NT2/D1 (cell line): ENCODE data around the gene FBXO46.

Source experiments
- DNase-seq: peaks from one replicate; pipeline ENCODE4 v3.0.0-alpha.2; 2011; ENCODE audit warnings: low read depth, low spot score
- H3K27me3 ChIP-seq: 2 replicates; pipeline ENCODE4 v1.6.0; 2011; ENCODE audit warnings: mild to moderate bottlenecking; ENCODE audit not compliant: insufficient read length, insufficient read depth
- H3K36me3 ChIP-seq: 2 replicates; pipeline ENCODE4 v1.6.1; 2011; ENCODE audit warnings: mild to moderate bottlenecking, low read length, mixed read lengths; ENCODE audit not compliant: insufficient read depth, insufficient read length
- H3K4me1 ChIP-seq: 2 replicates; pipeline ENCODE4 v1.5.1; 2011; ENCODE audit not compliant: insufficient read depth, insufficient read length
- H3K4me3 ChIP-seq: 2 replicates; pipeline ENCODE4 v1.5.1; 2011; ENCODE audit warnings: low read depth; ENCODE audit not compliant: insufficient read length
- H3K9ac ChIP-seq: 2 replicates; pipeline ENCODE4 v1.6.0; 2011; ENCODE audit warnings: low read depth; ENCODE audit not compliant: insufficient read length
- H3K9me3 ChIP-seq: 2 replicates; pipeline ENCODE4 v1.5.1; 2011; ENCODE audit warnings: mild to moderate bottlenecking, low read length; ENCODE audit not compliant: insufficient read depth
- SUZ12 ChIP-seq: IDR thresholded peaks from 2 replicates; pipeline ENCODE4 v1.6.1; 2011; ENCODE audit not compliant: insufficient read length, insufficient read depth; ENCODE audit errors: extremely low read depth
- YY1 ChIP-seq: IDR thresholded peaks from 2 replicates; pipeline ENCODE4 v1.6.1; 2011; ENCODE audit not compliant: insufficient read length, insufficient read depth
- ZNF274 ChIP-seq: IDR thresholded peaks from 2 replicates; pipeline ENCODE4 v1.6.1; 2011; ENCODE audit warnings: mild to moderate bottlenecking, low read depth, low read length

The FBXO46 gene

GRCh38 chr19:45682908-45683307 lies 47.8 kb downstream of the FBXO46 start:
- H3K9ac ChIP-seq, result no peak overlapping the region
- no peak for DNase-seq
- no peak overlapping the region for H3K4me3 ChIP-seq
- TF ChIP-seq SUZ12 (no peak), YY1 (no peak), ZNF274 (no peak)
- peaks cover 18% of the 10 kb centered on the region for H3K27me3 ChIP-seq
- no peaks in the 10 kb centered on the region for H3K9me3 ChIP-seq
- peaks cover 37% of the 10 kb centered on the region for H3K36me3 ChIP-seq
- H3K4me1 ChIP-seq, result peaks cover 4% of the 10 kb centered on the region

- H3K36me3 ChIP-seq, result peaks cover 29% of the 10 kb centered on the region
- H3K9me3 ChIP-seq, result no peaks in the 10 kb centered on the region
- H3K9ac ChIP-seq, result peak overlapping the region; percentile 42
- peaks cover 4% of the 10 kb centered on the region for H3K4me1 ChIP-seq
- no peak for TF ChIP-seq SUZ12
- DNase-seq, result no peak
- H3K4me3 ChIP-seq, result no peak overlapping the region
- H3K27me3 ChIP-seq, result peaks cover 22% of the 10 kb centered on the region
These were observed 48.6 kb downstream of the FBXO46 start for GRCh38 chr19:45682117-45682516.

- no peaks in the 10 kb centered on the region for H3K9me3 ChIP-seq
- peaks cover 25% of the 10 kb centered on the region for H3K36me3 ChIP-seq
- H3K9ac ChIP-seq, result peak overlapping the region; percentile 42
- H3K27me3 ChIP-seq, result peaks cover 22% of the 10 kb centered on the region
- H3K4me1 ChIP-seq, result peaks cover 4% of the 10 kb centered on the region
- no peak for TF ChIP-seq ZNF274
- no peak for TF ChIP-seq YY1
- TF ChIP-seq SUZ12, result no peak
- H3K4me3 ChIP-seq, result peak overlapping the region; percentile 15
- DNase-seq, result peak; percentile 47
These were observed 49.2 kb downstream of the FBXO46 start for GRCh38 chr19:45681391-45682015.

- H3K27me3 ChIP-seq, result peaks cover 22% of the 10 kb centered on the region
- H3K9me3 ChIP-seq, result no peaks in the 10 kb centered on the region
- H3K9ac ChIP-seq, result peak overlapping the region; percentile 58
- H3K4me1 ChIP-seq, result peaks cover 4% of the 10 kb centered on the region
- H3K4me3 ChIP-seq, result peak overlapping the region; percentile 42
- peak; percentile 92 for DNase-seq
- H3K36me3 ChIP-seq, result no peaks in the 10 kb centered on the region
- TF ChIP-seq SUZ12 (no peak), ZNF274 (no peak), YY1 (no peak)
These were observed 53.1 kb downstream of the FBXO46 start for GRCh38 chr19:45677351-45678230.

- Histone ChIP-seq H3K4me1 (peaks cover 1% of the 10 kb centered on the region), H3K27me3 (peaks cover 22% of the 10 kb centered on the region), H3K4me3 (peak overlapping the region; percentile 61), H3K9me3 (no peaks in the 10 kb centered on the region), H3K9ac (peak overlapping the region; percentile 74), H3K36me3 (no peaks in the 10 kb centered on the region)
- no peak for DNase-seq
- TF ChIP-seq SUZ12 (no peak), ZNF274 (no peak), YY1 (no peak)
These were observed 53.8 kb downstream of the FBXO46 start for GRCh38 chr19:45676851-45677263.

GRCh38 chr19:45674946-45675345 lies 55.8 kb downstream of the FBXO46 start:
- H3K4me1 ChIP-seq, result peaks cover 2% of the 10 kb centered on the region
- H3K36me3 ChIP-seq, result no peaks in the 10 kb centered on the region
- no peak overlapping the region for H3K4me3 ChIP-seq
- peaks cover 33% of the 10 kb centered on the region for H3K27me3 ChIP-seq
- no peak for DNase-seq
- H3K9me3 ChIP-seq, result no peaks in the 10 kb centered on the region
- H3K9ac ChIP-seq, result no peak overlapping the region
- no peak for TF ChIP-seq ZNF274
- no peak for TF ChIP-seq YY1
- no peak for TF ChIP-seq SUZ12

- peak; percentile 85 for DNase-seq
- peaks cover 32% of the 10 kb centered on the region for H3K27me3 ChIP-seq
These were observed 59.8 kb downstream of the FBXO46 start for GRCh38 chr19:45670670-45671453.

More at GRCh38 chr19:45670670-45671453, 59.8 kb downstream of the FBXO46 start:
- peak overlapping the region; percentile 67 for H3K9ac ChIP-seq
- H3K9me3 ChIP-seq, result no peaks in the 10 kb centered on the region
- TF ChIP-seq SUZ12, result no peak
- TF ChIP-seq ZNF274, result no peak
- no peak for TF ChIP-seq YY1
- peak overlapping the region; percentile 51 for H3K4me3 ChIP-seq
- no peaks in the 10 kb centered on the region for H3K36me3 ChIP-seq
- peaks cover 6% of the 10 kb centered on the region for H3K4me1 ChIP-seq
